HG03060 (cell line): ENCODE measurements around the gene SEMA4B.
"Not testable (repeated sequence)": the region's sequence is repeated elsewhere in the genome, so short reads cannot be mapped to it uniquely, and the experiment has no call there.

Experiments used
- ATAC-seq: cut with Tn5 transposase; IDR thresholded peaks from one replicate; pipeline ENCODE4 v1.9.1; 2021; ENCODE audit warnings: low read depth, moderate number of reproducible peaks; ENCODE audit not compliant: unreplicated experiment

Gene SEMA4B

GRCh38 chr15:90201130-90201943, at the start of gene SEMA4B:
TSS of gene SEMA4B (plus strand) at chr15:90201330. CDS start at chr15:90201579, 249 bp downstream.
- no peak for ATAC-seq

- ATAC-seq = no peak
Observed at GRCh38 chr15:90151989-90152645, 49.0 kb upstream of the SEMA4B start.

DNA sequence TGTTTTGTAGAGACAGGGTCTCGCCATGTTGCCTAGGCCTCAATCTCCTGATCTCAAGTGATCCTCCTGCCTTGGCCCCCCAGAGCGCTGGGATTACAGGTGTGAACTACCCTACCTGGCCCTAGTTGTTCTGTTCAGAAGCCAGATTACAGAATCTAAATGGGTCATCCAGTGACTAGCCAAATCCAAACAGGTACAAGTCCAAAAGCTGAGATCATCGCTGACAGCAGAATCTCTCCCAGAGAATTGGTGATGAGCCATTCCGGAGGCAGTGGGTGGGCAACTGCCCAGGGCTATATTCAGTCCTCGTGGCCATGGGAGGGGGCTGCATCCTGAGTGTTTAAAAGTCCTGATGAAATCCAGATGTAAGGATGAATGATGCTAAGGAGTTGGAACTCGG, 47.5 kb upstream of the SEMA4B start:
- ATAC-seq = no peak

DNA sequence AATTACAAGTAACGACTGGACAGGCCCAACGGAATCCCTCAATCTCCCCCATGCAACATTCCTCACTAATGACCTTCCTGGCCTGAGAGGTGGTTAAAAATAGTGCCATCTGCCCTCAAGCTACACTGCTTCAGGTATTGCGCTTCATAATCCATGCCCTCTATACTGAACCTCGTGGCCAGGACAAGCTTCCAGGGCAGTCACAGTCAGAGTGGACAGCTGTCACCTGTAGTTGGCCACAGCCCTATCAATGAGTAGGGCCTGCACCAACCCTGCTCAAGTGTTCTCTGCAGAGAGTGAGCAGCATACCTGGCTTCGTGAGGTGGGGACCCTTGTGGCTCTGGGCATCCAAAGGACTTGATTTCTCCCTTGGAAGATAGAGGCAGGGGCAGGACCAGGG, 46.9 kb upstream of the SEMA4B start:
- ATAC-seq = no peak

DNA sequence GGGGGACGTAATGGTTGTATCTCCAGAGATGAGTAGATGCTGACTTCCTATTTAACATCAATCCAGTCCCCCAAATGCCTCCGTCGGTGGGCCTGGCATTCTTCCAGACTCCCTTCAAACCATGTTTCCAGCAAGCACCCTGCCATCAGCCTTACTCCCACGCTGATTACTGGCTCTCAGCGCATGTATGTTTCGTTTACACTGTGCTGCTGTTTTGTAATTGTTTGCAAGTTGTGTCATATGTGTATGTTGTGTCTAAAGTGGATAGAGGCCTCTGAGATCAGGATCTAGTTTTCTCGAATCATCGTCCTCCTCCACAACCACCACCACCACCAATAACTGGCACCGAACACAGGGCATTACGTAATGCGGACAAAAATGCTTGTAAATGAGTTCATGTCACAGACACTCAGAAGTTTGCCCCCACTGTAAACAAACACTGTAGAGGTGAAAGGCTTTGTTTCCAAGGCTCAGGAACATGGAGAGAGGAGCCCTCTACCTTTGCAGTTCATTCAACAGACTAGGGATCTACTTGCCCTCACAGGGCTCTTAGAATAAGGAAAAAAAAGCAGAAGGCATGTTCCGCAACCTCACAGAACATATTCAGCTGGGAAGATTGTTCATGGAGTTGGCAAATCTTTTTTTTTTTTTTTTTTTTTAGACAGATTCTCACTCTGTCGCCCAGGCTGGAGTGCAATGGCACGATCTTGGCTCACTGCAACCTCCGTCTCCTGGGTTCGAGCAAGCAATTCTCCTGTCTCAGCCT, 46.1 kb upstream of the SEMA4B start:
- ATAC-seq = no peak

GRCh38 chr15:90159213-90159612, 41.9 kb upstream of the SEMA4B start:
- ATAC-seq = no peak

DNA sequence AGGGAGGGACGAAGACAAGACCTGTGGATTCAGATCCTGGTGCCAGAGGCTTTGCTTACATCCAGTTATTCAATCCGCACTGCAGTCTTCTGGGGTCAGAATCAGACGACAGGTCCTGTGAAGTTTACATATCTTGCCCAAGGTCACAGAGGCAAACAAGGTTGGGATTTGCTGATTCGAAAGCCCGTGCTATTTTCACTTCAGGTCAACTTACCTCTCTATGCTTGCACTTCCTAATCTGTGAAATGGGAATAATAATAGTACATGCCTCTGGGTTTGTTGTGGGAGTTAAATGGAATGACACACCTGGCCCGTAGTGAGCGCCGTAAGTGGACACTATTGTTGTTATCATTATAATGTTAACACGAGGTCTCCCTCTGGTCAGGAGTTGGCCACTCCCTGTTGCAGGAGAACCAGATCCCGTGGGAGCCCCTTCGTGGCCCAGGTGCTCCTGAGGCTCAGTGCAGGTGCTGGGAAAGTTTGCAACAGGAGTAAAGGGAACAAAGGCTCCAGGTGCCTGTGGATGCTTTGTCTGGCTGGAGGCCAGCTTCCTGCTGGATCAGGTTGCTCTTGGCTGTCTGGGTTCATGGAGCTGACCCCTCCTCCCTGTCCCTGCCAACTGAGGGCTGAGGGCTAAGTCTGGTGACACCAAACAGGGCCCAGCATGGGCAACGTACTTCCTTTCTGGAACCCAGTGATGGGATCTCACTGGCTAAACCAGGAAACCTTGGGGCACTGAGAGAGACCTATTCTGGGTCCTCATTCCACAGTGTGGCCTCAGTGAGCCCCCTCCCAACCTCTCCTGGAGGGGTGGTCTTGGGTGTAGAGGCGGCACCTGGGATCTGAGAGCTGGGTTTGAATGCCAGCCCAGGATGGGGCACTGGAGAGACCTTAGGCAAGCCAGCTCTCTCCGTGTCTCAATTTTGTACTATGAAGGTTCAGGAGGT, 40.1 kb upstream of the SEMA4B start:
- ATAC-seq = no peak

GRCh38 chr15:90161950-90162361, 39.2 kb upstream of the SEMA4B start:
- ATAC-seq = peak; percentile 38

DNA sequence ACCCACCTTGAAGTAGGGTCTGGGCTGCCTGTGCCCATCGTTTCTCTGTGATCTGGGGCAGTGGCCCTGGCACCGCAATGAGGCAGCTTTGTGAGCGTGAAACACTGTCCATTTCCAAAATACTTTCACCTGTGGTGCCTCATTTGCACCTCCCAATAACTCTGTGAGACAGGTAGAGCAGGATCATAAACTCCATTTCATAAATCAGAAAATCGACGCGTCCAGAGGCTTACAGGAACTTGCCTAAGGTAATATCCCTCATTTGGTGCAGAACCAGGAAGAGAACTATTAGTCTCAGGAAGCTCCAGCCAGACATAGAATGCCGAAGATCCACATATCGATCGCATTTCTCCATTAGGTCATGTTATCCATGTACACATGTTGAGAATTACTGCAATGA, 38.2 kb upstream of the SEMA4B start:
- no peak for ATAC-seq

- not testable (repeated sequence) for ATAC-seq
Observed at GRCh38 chr15:90164239-90164638, 36.9 kb upstream of the SEMA4B start.

DNA sequence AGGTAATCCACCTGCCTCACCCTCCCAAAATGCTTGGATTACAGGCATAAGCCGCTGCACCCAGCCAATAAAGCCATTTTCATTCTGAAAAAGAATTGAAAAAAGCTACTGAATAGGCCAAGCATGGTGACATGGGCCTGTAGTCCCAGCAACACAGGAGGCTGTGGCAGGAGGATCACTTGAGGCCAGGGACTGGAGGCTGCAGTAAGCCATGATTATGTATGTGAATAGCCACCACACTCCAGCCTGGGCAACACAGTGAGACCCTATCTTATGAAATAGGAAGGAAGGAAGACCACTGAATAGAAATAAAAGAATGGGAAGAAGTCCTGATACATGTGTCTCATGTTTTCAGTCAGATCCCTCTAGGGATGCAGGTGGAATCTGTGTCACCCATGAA, 36.0 kb upstream of the SEMA4B start:
- no peak for ATAC-seq

GRCh38 chr15:90165659-90166489, 35.3 kb upstream of the SEMA4B start:
- ATAC-seq = no peak

- ATAC-seq = no peak
Observed at GRCh38 chr15:90167121-90167520, 34.0 kb upstream of the SEMA4B start.

GRCh38 chr15:90171623-90172022, 29.5 kb upstream of the SEMA4B start:
- no peak for ATAC-seq

- ATAC-seq = no peak
Observed at GRCh38 chr15:90173372-90173771, 27.8 kb upstream of the SEMA4B start.

- ATAC-seq = no peak
Observed at GRCh38 chr15:90174140-90174875, 26.8 kb upstream of the SEMA4B start.

GRCh38 chr15:90177012-90177411, 24.1 kb upstream of the SEMA4B start:
- ATAC-seq = no peak
